Ovary (tissue), 3 donors: ENCODE results near the gene EML6.

ENCODE experiments used
- EP300 ChIP-seq: sonication (generic); formaldehyde crosslinking; IDR thresholded peaks from one replicate; pipeline ENCODE4 v1.6.1; 2017; ENCODE audit warnings: antibody characterized with exemption
- POLR2A ChIP-seq: fragments of 450-650 bp; IDR thresholded peaks from one replicate; pipeline ENCODE4 v1.6.1; 2017; ENCODE audit warnings: antibody characterized with exemption, mild to moderate bottlenecking, moderate library complexity
- TF ChIP-seq, protein P1 (sequence below), 3 donors: fragments of 450-650 bp in 2 of 3; fragments of 200-600 bp in 1 of 3; IDR thresholded peaks; one replicate each; pipeline versions ENCODE4 v1.5.1 to v1.8.0; 2016 to 2022; ENCODE audit warnings: antibody characterized with exemption in 3 of 3, mild to moderate bottlenecking in 1 of 3
- donor health status: DM: no; HTN: no; CAD: no.

GRCh38 chr2:54894467-54894866 is 171.0 kb downstream of the EML6 start:
- TF ChIP-seq, protein P1, sequence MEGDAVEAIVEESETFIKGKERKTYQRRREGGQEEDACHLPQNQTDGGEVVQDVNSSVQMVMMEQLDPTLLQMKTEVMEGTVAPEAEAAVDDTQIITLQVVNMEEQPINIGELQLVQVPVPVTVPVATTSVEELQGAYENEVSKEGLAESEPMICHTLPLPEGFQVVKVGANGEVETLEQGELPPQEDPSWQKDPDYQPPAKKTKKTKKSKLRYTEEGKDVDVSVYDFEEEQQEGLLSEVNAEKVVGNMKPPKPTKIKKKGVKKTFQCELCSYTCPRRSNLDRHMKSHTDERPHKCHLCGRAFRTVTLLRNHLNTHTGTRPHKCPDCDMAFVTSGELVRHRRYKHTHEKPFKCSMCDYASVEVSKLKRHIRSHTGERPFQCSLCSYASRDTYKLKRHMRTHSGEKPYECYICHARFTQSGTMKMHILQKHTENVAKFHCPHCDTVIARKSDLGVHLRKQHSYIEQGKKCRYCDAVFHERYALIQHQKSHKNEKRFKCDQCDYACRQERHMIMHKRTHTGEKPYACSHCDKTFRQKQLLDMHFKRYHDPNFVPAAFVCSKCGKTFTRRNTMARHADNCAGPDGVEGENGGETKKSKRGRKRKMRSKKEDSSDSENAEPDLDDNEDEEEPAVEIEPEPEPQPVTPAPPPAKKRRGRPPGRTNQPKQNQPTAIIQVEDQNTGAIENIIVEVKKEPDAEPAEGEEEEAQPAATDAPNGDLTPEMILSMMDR (IDR thresholded peaks at IDR 0.05) = no peak
- no peak for TF ChIP-seq POLR2A
- no peak for TF ChIP-seq EP300
